NCI-H1417 treated with DMSO at 0.1 percent for 48 hours (cell line): Measurements from ENCODE around the gene HYAL1.
"Not testable (repeated sequence)": the region's sequence is repeated elsewhere in the genome, so short reads cannot be mapped to it uniquely, and the experiment has no call there.

Source experiments
- DNase-seq: peaks from one replicate; lab custom pipeline; 2025; lab: John Stamatoyannopoulos, UW

HYAL1 gene

GRCh38 chr3:50294089-50294488 lies 9.3 kb downstream of the HYAL1 start:
- DNase-seq = no peak

- no peak for DNase-seq
Measured at GRCh38 chr3:50293079-50293801, 10.1 kb downstream of the HYAL1 start.

DNA sequence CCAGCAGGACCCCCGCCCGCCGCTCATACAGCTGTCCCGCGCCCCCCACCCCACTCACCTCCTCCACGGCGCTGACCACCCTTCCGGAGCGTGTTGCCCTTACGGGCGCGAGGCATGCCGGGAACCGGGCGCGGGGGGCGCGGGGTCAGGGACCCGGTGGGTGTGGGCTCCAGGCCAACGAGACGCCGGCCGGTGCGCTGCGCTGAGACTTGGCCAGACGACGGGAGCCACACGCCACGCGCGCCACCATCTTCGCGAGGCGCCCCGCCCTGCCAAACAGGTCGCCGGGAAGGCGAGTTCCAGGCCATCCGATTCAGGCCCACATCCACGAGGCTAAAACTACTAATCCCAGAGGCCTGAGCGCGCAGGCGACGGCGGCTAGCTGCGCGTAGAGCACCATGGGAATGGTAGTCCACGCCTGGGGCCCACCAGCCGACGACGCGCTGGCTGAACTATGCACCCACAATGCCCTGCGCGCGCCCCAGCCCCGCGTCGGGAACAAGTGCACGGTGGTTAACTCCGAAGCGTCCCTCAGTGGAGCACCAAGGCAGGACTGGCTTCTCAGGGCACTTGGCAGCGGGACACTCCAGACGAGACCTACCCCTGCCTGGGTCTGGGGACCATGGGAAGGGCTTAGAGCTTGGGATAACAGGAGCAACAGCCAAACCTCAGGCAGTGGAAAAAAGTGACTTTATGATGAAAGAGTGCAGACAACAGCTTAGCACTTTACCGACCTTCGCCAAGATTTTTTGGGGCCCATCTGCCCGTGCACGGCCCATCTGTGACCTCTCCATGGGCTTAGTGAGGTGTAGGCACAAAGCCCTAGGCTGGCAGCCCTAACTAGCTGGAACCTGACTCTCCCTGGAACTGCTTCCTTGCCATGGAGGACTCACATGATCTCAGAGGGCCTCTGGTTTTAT lies 11.0 kb downstream of the HYAL1 start, which contains the start of gene IFRD2:
Gene IFRD2, minus strand, starts transcription at position 271 of the 920 bp plus-strand sequence. Its CDS starts 155 bp downstream, at position 116.
- peak; percentile 51 for DNase-seq

GRCh38 chr3:50290161-50290641 lies 13.2 kb downstream of the HYAL1 start:
- no peak for DNase-seq

DNA sequence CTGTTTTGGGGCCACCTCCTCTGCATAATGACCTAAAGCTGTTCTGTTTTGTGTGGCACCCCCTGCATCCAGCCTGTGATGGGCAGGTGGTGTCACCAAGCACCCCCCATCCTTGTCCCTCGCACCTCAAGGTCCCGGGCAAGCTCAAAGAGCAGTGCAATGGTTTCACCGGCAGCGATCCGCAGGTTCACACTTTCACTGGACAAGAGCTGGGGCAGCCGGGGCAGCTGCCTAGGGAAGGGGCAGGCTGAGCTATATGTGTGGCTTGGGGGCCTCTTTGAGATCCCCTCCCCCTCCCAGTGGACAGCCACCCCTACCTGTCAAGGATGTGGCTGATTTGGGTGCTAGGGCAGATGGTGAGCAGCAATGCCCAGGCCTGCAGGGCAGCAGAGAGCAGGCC lies 14.2 kb downstream of the HYAL1 start:
- no peak for DNase-seq

- DNase-seq = no peak
Measured at GRCh38 chr3:50288387-50289007, 14.9 kb downstream of the HYAL1 start.

DNA sequence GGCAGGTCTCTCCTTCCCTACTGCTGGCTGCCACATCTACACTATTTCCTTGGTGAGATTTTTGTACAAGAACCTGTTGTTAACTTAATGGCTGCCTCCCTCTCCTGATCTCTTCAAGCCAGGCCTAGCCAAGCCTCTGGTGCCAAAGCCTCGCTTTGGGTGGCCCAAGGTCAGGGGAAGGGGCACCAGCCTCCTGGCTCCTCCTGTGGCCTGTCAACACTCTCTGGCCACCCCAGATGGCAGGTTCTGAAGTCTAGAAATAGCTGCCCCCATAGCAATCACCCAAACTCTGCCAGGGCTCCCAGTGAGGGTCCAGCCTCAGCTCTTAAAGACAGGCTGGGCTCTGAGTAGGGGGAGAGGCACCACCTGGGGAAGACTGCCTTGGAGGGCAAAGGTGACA lies 16.1 kb downstream of the HYAL1 start:
- no peak for DNase-seq

DNA sequence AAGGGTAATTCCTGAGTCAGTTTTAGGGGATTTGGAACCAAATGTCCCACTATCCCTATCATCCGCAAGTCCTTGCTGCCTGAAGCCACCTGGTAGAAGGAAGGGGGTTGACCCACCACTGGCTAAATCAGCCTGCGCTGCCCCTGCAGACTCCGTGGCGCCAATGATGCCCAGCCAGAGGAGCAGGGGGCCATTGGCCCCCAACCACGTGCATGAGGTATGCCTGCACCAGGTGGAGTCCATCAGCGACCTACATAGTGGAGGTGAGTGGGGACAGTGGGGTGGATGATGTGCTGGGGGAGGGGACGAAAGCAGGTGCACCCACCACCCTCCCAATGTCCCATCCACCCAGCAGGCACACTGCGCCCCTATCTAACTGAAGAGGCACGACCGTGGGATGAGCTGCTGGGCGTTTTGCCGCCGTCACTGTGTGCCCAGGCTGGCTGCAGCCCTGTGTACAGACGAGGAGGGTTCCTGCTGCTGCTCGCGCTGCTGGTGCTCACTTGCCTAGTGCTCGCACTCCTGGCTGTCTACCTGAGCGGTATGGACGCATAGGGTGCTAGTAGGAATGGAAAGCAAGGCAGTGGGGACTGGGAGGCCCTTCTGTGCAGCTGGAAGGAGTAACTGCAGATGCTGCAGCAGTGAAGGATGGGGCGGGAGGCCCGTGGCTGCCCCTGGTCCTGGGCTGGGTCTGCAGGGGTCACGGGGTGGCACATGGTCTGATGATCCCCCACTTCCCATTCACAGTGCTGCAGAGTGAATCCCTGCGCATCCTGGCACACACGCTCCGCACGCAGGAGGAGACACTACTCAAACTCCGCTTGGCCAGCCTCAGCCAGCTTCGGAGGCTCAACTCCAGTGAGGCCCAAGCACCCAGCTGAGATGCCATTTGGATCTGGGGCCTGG lies 16.8 kb downstream of the HYAL1 start:
- no peak for DNase-seq

GRCh38 chr3:50284121-50284520 lies 19.3 kb downstream of the HYAL1 start:
- DNase-seq = not testable (repeated sequence)

DNA sequence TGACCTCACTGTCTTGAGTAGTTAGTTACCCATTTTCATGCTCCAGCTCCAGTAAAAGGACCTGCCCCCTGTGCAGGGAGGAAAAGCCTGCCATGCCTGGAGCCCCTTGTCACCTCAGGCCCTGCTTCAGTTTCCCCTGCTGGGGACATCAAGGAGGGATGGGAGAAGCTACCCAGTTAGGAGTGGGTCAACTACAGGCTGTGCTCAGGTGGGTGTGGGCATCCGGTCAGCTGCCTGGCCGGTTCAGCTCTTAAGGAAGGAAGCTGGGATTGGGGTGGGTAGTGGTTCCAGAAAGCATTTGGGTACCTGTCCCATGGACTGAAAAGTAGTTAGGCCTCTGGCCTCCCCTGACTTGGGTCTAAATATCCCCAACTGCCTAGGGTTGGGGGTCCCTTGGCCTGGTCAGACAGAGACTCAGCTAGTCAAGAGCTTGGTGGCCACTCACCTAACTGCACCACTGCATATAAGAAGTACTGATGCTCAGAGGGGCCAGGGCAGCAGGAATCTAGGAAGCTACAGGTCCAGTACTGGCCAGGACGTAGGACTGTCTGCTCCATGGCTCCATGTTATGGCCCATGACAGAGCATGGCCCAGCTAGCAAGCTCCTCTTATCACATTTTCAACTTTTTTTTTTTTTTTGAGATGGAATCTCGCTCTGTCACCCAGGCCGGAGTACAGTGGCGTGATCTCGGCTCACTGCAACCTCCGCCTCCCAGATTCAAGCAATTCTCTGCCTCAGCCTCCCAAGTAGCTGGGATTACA lies 23.9 kb downstream of the HYAL1 start:
- DNase-seq = no peak

DNA sequence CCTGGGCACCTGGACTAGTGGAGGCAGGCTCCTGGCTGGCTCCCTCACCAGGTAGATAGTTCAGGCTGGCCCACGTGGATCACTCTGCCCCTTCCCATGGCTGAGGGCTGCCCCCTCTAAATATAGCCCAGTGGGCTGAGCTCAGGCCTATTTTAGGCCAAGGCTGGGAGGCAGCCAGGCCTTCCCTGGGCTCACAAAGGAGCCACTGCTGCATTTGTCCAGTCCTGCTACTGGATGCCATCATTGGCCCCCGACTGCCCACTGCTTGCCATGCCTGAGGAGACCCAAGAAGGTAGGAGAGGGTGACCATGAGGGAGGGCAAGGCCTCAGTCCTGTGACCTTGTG lies 24.5 kb downstream of the HYAL1 start, which contains the start of gene LSMEM2:
Gene LSMEM2, plus strand, starts transcription at position 208 of the 345 bp plus-strand sequence. Its CDS starts 27 bp downstream, at position 235.
- no peak for DNase-seq

DNA sequence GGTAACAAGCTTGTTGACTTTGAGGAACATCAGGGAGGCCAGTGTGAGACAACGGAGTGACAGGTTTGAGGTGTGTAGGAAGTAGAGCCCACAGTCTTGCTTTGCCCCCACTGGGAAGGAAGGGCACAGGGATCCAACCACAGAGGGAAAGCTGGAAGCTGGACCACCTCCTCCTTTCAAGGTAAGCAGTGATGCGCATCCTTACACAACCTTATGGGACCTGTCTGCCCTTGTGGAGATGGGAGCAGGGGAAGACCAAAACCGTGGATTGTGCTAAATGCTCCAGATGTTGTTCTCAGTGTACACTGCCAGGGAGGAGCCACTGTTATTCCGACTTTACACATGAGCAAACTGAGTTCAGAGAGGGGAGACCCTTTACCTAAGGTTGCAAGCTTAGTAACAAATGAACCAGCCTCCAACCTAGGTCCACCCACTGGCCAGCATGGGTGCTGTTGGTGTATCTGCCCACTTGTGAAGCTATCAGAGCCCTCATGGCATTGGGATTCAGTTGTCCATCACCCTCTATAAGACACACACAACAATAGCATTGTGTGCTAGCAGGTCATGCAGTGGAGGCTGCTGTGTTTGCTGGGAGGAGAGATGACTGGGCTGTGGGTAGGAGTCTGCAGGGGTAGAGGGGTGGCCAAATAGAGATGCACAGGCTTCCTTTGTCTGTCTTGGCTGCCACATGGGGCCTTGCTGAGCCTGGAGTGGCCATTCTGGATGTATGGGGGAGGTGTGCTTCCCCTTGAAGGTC lies 25.1 kb downstream of the HYAL1 start:
- no peak for DNase-seq

DNA sequence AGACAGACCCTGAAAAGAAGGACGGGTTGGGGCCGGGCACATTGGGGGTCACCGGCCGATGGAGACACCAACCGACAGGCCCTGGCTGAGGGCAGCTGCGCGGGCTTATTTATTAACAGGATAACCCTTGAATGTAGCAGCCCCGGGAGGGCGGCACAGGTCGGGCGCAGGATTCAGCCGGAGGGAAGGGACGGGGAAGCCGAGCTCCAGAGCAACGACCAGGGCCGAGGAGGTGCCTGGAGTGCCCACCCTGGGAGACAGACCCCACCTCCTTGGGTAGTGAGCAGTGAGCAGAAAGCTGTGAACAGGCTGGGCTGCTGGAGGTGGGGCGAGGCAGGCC lies 26.6 kb downstream of the HYAL1 start:
- no peak for DNase-seq

- no peak for DNase-seq
Measured at GRCh38 chr3:50275996-50276761, 27.2 kb downstream of the HYAL1 start.

- no peak for DNase-seq
Measured at GRCh38 chr3:50275141-50275995, 28.0 kb downstream of the HYAL1 start.

DNA sequence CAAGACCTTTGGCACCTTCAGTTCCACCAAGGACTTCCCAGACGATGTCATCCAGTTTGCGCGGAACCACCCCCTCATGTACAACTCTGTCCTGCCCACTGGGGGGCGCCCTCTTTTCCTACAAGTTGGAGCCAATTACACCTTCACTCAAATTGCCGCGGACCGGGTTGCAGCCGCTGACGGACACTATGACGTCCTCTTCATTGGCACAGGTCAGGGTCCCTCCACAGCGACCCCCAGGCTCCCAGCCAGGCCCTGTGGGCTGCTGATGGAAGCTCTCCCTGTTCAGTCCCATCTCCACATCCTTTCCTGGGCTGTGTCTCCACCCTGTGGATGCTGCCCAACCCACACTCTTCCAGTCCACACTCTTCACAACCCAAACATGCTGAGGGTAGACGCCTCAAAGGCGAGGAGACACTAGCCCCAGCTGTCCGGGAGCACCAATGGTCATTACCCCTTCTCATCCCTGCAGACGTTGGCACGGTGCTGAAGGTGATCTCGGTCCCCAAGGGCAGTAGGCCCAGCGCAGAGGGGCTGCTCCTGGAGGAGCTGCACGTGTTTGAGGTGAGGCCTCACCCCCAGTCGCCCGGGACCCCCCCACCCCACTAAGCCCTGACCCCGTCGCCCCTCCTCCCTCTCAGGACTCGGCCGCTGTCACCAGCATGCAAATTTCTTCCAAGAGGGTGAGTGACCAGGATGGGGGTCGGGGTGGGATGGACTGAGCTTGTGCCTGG lies 28.8 kb downstream of the HYAL1 start:
- DNase-seq = no peak

GRCh38 chr3:50273689-50274065 lies 29.7 kb downstream of the HYAL1 start:
- no peak for DNase-seq
